Type B pancreatic cell (in vitro differentiated cells): ENCODE data around the gene SSMEM1. TPM values are rescaled to one million over a fixed set of nuclear protein-coding genes. Genes with fewer than 3 reads are reported as not detected.

Experiments used
- DNase-seq: peaks from one replicate; pipeline ENCODE4 v3.0.0; 2021; ENCODE audit warnings: mixed read lengths; ENCODE audit not compliant: unreplicated experiment; ENCODE audit errors: extremely low spot score
- H3K27ac Mint-ChIP-seq: 2 replicates; pipeline ENCODE4 v1.8.0; 2021; ENCODE audit warnings: mild to moderate bottlenecking, mixed read lengths
- H3K27me3 Mint-ChIP-seq: 2 replicates; pipeline ENCODE4 v1.8.0; 2021; ENCODE audit warnings: mixed read lengths
- H3K36me3 Mint-ChIP-seq: 2 replicates; pipeline ENCODE4 v1.8.0; 2021; ENCODE audit warnings: mixed read lengths
- H3K4me1 Mint-ChIP-seq: one replicate; pipeline ENCODE4 v1.8.0; 2021; ENCODE audit warnings: mixed read lengths; ENCODE audit not compliant: unreplicated experiment
- H3K4me3 Mint-ChIP-seq: 2 replicates; pipeline ENCODE4 v1.8.0; 2021; ENCODE audit warnings: mild to moderate bottlenecking, mixed read lengths
- H3K9me3 Mint-ChIP-seq: 2 replicates; pipeline ENCODE4 v1.8.0; 2021; ENCODE audit warnings: mixed read lengths
- long read RNA-seq: library from polyadenylated mRNA; unstranded; transcript quantifications from one replicate; pipeline ENCODE4 v2.0.0, GENCODE V29; 2020
- total RNA-seq: library from RNA; stranded (reverse); gene quantifications from 2 replicates; pipeline ENCODE4 v1.2.1, GENCODE V29; 2021; ENCODE audit warnings: low replicate concordance
- TF ChIP-seq, protein P1 (sequence below): fragments of 200-600 bp; sonication (generic); conservative IDR thresholded peaks from 2 replicates; pipeline ENCODE4 v1.5.0; 2021; ENCODE audit warnings: antibody characterized with exemption, mild to moderate bottlenecking

The SSMEM1 gene
- not detected in 2 replicates for total RNA-seq
- long read RNA-seq = 0 reads

DNA sequence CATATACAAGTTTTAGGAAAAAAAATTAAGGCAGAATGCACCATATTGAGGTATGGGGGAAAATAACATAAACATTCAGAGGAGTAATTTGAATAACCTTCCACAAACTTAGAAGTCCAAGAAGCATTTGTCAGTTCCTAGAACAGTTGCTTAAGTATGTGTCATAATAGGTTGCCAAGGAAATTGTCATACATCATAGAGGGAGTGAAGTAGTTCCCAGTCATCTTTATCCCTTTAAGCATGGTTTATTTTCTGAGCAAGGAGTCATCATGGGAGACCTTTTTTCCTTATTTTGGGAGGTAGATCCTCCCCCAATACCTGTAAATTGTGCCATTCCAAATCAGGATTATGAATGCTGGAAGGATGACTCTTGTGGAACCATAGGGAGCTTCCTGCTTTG, at the start of gene SSMEM1:
TSS of gene SSMEM1 (plus strand) at position 219 of the 400 bp plus-strand sequence. CDS start at position 270, 51 bp downstream.
- H3K4me3 Mint-ChIP-seq = peak within 1 kb of the TSS; percentile 74
- peak within 1 kb of the TSS; percentile 76 for H3K27ac Mint-ChIP-seq
- H3K27me3 Mint-ChIP-seq = no peaks in the 10 kb centered on the region

GRCh38 chr7:130160023-130160422, 47.6 kb upstream of the SSMEM1 start:
- Mint-ChIP-seq H3K4me3 (no peak overlapping the region), H3K4me1 (no peaks in the 10 kb centered on the region), H3K36me3 (peaks cover 53% of the 10 kb centered on the region), H3K9me3 (no peaks in the 10 kb centered on the region), H3K27me3 (no peaks in the 10 kb centered on the region), H3K27ac (no peak overlapping the region)
- TF ChIP-seq, protein P1, sequence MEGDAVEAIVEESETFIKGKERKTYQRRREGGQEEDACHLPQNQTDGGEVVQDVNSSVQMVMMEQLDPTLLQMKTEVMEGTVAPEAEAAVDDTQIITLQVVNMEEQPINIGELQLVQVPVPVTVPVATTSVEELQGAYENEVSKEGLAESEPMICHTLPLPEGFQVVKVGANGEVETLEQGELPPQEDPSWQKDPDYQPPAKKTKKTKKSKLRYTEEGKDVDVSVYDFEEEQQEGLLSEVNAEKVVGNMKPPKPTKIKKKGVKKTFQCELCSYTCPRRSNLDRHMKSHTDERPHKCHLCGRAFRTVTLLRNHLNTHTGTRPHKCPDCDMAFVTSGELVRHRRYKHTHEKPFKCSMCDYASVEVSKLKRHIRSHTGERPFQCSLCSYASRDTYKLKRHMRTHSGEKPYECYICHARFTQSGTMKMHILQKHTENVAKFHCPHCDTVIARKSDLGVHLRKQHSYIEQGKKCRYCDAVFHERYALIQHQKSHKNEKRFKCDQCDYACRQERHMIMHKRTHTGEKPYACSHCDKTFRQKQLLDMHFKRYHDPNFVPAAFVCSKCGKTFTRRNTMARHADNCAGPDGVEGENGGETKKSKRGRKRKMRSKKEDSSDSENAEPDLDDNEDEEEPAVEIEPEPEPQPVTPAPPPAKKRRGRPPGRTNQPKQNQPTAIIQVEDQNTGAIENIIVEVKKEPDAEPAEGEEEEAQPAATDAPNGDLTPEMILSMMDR = no peak
- DNase-seq = peak; percentile 25

More for the DNA sequence above, at the start of gene SSMEM1:
- DNase-seq = no peak
- TF ChIP-seq, protein P1 = no peak
- Mint-ChIP-seq H3K4me1 (peaks cover 29% of the 10 kb centered on the region), H3K9me3 (no peaks in the 10 kb centered on the region), H3K36me3 (peaks cover 14% of the 10 kb centered on the region)

DNA sequence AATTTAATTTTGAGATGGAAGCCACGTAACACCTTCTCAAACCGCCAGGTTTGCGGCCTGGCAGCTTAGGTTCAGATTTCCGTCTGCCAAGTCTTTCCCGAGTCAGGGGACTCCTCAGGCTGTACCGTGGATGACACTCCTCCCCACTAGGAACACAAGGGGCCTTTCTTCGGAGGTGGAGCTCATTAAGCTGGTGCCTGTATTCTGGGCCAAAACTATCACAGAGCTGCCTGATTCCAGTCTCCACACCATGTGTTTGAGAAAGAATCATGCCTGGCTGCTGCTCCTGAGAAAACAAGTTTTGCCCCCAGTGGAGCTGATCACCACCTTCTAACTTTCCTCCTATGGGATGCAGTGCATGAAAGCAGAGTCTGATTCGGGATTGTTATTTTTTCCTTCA, 47.2 kb upstream of the SSMEM1 start:
- TF ChIP-seq, protein P1 = no peak
- no peaks in the 10 kb centered on the region for H3K27me3 Mint-ChIP-seq

GRCh38 chr7:130162196-130162595, 45.5 kb upstream of the SSMEM1 start:
- no peak overlapping the region for H3K27ac Mint-ChIP-seq
- no peaks in the 10 kb centered on the region for H3K27me3 Mint-ChIP-seq
- TF ChIP-seq, protein P1 = no peak
- H3K9me3 Mint-ChIP-seq = no peaks in the 10 kb centered on the region
- peaks cover 54% of the 10 kb centered on the region for H3K36me3 Mint-ChIP-seq
- DNase-seq = peak; percentile 59
- H3K4me1 Mint-ChIP-seq = no peaks in the 10 kb centered on the region
- no peak overlapping the region for H3K4me3 Mint-ChIP-seq

More for the DNA sequence above, 47.2 kb upstream of the SSMEM1 start:
- H3K4me1 Mint-ChIP-seq = no peaks in the 10 kb centered on the region
- no peak overlapping the region for H3K4me3 Mint-ChIP-seq
- DNase-seq = peak; percentile 27
- no peak overlapping the region for H3K27ac Mint-ChIP-seq
- H3K36me3 Mint-ChIP-seq = peaks cover 54% of the 10 kb centered on the region
- H3K9me3 Mint-ChIP-seq = no peaks in the 10 kb centered on the region

DNA sequence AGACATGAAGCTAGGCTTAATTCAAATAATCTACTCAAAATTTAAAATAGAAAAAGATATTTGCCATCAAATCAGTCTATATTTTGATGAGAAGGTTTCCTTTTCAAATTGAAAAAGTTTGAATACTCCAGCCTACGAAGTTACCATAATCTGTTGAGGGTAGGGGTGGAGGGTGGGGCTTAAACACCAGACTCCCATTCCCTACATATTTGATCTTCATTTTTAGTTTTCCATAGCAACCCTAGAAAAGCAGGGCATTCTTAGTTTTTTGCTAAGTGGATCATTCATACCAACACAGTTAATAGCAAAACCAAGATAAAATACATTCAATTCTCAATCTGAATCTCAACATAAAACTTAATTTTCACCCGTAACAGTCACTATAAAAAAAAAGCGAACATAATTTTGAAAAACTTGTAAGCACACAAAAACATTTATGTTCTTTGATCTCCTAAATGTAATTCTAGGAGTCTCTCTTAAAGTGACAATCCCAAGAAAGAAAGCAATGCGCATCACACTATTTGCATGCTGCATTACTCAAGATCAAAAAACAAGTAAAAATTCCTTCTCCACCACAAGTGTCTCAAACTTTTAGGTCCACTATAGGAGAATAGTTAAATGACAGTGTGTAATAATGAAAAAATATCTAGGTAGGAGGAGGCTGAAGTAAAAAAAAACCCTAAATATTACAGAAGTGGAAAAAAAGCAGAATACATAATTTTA, 33.3 kb upstream of the SSMEM1 start:
- no peaks in the 10 kb centered on the region for H3K9me3 Mint-ChIP-seq
- H3K36me3 Mint-ChIP-seq = peaks cover 35% of the 10 kb centered on the region
- no peak for DNase-seq
- peaks cover 6% of the 10 kb centered on the region for H3K4me1 Mint-ChIP-seq
- no peaks in the 10 kb centered on the region for H3K27me3 Mint-ChIP-seq
- peak overlapping the region; percentile 11 for H3K27ac Mint-ChIP-seq
- TF ChIP-seq, protein P1 = no peak
- no peak overlapping the region for H3K4me3 Mint-ChIP-seq
